RKO (cell line): ENCODE results near the gene NANOS3.

Experiments used
- DNase-seq: peaks from one replicate; pipeline ENCODE4 v3.0.0-alpha.2; 2016; ENCODE audit warnings: low spot score

Gene NANOS3

GRCh38 chr19:13864667-13865570 is 12.0 kb upstream of the NANOS3 start:
- DNase-seq: no peak

GRCh38 chr19:13865571-13866462 is 11.1 kb upstream of the NANOS3 start:
- no peak for DNase-seq

DNA sequence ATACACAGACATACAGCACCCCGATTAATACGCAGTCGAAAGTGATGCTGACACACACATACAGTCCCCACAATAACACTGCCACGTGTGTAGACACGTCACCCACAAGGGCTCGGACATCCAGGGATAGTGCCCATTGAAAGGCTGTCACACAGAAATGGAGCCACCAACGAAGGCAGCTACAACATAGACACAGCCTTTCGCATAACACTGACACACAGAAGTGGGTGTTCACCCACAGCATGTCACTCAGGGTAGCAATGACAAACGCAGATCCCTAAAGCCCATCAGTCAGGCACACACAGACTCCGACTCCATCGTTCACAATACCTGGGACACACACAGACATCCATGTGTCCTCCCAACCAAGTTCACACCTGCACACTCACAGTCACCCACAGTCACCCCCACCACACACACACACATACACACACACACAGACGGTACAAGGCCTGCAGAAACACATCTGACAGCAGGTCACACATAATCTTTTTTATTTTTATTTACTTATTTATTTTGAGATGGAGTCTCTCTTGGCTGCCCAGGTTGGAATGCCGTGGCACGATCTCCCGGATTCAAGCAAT is 10.4 kb upstream of the NANOS3 start:
- DNase-seq: no peak

DNA sequence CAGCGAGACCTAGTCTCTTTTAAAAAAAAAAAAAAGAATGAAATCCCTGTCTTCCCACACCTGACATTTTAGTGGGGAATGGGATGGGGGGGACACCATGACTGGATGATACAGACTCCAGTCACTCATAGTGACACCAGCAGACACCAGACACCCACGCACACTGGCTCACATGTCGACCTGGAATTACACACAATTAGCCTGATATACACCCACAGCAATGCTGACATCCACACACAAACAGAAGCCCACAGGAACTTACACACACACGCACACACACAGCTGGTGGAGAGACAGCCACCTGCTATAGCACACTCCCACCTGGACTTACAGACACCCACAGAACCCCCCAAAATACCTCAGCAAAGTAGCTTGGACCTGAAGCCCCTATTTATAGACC is 8.3 kb upstream of the NANOS3 start:
- DNase-seq: no peak

DNA sequence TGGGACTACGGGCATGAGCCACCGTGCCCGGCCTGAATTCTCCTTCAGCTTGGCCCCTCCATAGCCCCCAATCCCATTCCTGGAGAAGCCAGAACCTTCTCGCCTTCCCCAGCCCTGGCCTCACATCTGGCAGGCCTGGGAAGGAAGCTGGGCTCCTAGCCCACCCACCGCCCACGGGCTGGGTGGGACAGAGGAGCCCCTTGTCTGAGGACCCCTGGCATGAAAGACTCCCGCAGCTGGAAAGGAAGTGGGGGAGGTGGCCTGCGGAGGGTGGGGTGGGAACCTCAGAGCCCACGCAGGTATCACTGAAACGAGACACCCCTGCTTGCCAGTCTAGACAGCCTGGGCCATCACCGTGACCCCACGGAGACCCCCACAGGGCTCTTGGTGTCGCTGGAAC is 7.7 kb upstream of the NANOS3 start:
- no peak for DNase-seq

DNA sequence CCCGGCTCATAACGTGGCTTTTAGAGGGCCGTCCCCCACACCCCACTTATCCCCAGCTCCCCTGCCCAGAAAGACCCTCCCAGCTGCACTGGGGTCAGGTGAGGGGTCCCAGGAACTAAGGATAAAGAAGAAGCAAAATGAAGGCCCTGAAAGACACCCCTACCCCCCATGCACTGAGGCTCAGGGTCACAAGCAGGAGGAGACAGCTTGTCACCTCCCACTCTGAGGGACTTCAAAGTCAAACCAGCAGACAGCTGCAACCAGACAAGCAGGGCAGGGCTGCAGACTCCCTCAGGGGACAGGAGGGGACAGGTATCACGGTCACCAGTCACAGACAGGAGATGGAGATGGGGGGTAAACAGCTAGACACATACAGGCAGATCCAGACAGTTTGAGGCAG is 6.1 kb upstream of the NANOS3 start:
- no peak for DNase-seq

- no peak for DNase-seq
These were observed 4.6 kb upstream of the NANOS3 start for GRCh38 chr19:13872339-13872694.

GRCh38 chr19:13872695-13873389 is 4.1 kb upstream of the NANOS3 start:
- no peak for DNase-seq

DNA sequence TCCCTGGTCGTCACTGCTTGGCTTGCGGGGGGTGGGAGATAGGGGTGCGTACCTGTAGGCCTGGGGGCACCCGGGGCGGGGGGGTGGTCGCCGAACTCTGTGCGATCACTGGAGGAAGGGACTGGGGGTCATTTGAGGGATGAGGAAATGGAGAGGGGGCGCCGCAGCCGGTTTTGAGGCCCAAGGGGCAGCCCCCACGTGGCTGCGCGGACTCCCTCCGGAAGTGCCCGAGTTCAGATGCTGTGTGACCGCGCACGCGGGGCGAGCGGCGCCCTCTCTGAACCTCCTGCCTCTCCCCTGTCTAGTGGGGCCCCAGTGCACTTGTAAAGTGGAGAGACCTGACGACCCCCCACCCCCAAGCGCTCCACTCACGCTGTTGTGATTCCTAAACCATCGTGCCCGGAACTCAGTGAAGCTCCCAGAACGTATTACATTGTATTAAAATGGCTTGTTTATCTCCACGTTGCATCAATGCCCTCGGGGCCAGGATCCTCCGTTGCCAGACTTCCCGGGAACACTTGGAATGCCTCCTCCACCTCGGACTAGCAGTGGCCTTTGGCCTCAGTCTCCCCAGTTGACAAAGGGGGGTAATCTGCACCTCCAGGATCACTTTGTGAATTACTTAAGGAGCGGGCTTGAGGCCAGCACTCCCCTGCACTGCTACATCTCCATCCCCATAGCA is 3.0 kb upstream of the NANOS3 start:
- no peak for DNase-seq

DNA sequence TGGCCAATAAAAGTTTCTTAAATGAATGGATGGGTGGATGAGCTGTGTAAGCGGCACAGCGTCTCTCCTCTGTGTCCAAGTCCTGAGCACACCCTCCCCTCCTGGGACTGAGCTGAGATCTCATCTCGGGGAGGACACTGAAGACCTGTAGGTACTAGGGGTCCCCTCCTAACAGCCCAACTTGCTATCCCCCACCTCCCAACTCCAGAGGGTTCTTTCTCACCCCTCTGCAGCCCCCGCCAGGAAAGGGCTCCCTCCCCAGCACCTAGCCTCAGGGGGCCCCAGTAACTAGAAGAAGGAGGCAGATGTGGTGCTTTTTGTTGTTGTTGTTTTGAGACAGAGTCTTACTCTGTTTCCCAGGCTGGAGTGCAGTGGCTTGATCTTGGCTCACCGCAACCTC is 1.1 kb upstream of the NANOS3 start:
- DNase-seq: no peak

- DNase-seq: no peak
These were observed 369 bp downstream of the NANOS3 start for GRCh38 chr19:13877303-13877702.

GRCh38 chr19:13880059-13881043 is 3.4 kb downstream of the NANOS3 start:
- DNase-seq: peak; percentile 97

GRCh38 chr19:13881251-13881691 is 4.3 kb downstream of the NANOS3 start:
- no peak for DNase-seq

- no peak for DNase-seq
These were observed 4.9 kb downstream of the NANOS3 start for GRCh38 chr19:13881692-13882418.

GRCh38 chr19:13882419-13882795 is 5.5 kb downstream of the NANOS3 start:
- DNase-seq: no peak

- DNase-seq: no peak
These were observed 5.9 kb downstream of the NANOS3 start for GRCh38 chr19:13882836-13883235.

- no peak for DNase-seq
These were observed 6.7 kb downstream of the NANOS3 start for GRCh38 chr19:13883516-13884064.

- DNase-seq: no peak
These were observed 8.0 kb downstream of the NANOS3 start for GRCh38 chr19:13884726-13885591.
